ENCODE measurements around the gene G0S2.

G0S2 gene

DNA sequence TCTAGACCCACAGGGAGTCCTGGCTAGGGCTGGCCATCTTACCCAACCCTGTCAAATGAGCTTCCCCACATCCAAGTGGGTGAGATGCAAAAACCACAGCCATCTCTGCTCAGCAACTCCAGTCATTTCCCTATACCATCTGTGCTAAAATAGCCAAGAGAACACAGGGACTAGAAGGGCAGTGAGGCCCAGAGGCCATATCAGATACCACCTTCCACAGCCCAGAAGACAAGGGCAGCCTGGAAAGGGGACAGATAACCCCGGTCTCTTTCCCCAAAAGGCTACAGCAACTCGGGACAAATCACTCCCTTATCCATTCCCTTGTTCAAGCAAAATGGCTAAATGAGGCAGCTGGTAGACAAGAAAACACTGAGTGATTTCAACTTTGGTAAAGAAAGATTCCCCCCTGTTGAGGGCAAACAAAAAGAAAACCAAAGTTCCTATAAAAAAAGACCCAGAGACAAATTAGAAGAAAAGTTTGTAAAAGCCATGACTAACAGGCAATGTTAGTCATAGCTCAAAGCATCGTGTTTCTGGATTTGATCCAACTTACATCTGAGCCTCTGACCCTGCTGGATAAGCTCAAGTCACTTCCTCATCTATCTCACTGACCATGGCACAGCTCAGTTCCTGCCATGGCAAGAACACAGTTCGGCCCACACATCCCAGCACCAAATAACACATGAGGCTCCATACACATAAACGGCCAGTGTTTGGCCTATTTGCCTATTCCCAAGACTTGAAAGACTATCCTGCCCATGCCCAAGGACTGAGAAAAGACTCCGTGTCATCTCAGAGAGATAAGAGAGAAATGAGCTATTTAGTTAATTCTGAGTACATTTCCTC is 26.1 kb upstream of the G0S2 start:
- DNase-seq (ENCODE audit: low spot score), result peak; percentile 97

GRCh38 chr1:209650454-209650853 is 24.8 kb upstream of the G0S2 start:
- no peak for DNase-seq (ENCODE audit: low spot score)

GRCh38 chr1:209651138-209651587 is 24.0 kb upstream of the G0S2 start:
- DNase-seq (ENCODE audit: low spot score), result peak; percentile 59

DNA sequence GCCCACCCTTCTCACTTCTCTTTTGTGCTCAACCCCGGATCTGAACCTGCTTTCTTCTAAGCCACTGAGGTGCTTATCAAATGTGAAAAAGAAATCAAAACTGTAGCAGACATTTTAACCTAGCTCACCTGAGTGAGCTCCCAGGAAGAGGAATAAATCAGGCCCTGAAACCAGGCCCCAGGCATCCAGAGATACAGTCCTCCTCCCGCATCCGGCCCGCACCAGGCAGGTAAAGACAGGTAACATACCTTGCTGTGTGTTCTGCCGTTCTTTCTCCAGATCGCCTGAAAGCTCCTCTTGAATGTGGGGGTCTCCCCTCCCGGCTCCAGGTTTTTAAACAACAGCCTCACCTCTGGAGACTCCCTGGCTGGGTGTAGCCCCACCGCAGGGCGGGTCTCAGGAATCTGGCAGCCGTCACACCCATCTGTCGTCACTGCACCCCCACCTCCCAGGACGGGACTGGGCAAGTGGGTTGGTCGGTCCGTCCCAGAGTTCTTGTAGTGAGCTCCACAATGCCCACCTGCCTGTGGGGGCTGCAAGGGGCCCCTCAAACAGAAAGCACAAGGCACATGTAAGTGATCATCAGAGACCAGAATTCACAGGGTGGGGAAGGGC is 23.0 kb upstream of the G0S2 start, which contains the start of gene LAMB3:
LAMB3 (minus strand) TSS at position 305 of the 615 bp plus-strand sequence. CDS start 1,481 bp downstream, outside the sequence.
- DNase-seq (ENCODE audit: low spot score), result no peak

GRCh38 chr1:209652873-209653401 is 22.3 kb upstream of the G0S2 start:
- DNase-seq (ENCODE audit: low spot score), result no peak

GRCh38 chr1:209653915-209654351 is 21.3 kb upstream of the G0S2 start:
- DNase-seq (ENCODE audit: low spot score), result no peak

DNA sequence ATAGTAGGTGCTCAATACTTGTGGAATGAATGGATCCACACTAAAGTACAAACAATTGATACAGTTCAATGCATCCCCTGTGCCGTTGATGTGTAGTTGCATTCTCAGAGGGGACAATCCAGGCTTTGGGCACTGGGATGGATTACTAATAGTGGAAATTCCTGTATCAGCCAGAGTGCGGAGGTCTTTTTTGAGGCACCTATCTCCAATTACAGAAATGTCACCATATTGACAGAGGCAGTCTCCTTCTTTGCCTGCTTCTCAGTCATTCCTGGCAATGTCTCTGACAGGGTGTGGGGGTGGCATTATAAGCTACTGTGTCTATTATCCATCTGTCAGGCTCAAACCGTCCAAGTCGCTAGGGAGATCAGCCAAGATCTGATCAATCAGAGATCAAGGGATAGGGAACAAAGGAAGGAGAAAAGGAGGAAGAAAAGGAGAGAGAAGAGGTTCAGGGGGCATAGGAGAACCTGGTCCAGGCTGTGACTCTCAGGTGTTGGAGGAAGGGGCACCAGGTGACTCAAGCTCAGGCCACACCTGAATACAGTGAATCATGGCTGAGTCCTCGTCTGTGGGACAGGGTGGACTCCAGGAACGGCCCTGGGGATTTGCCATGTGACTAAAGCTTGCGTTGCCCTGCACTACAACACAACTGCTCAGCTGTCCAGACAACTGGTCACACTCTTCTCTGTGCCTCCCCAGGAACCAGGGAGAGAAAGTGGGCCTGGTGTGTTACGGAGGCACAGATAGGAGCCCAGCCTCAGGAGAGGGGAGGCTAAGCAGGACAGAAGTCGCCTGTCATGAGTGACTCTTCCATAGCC is 19.6 kb upstream of the G0S2 start:
- no peak for DNase-seq (ENCODE audit: low spot score)

DNA sequence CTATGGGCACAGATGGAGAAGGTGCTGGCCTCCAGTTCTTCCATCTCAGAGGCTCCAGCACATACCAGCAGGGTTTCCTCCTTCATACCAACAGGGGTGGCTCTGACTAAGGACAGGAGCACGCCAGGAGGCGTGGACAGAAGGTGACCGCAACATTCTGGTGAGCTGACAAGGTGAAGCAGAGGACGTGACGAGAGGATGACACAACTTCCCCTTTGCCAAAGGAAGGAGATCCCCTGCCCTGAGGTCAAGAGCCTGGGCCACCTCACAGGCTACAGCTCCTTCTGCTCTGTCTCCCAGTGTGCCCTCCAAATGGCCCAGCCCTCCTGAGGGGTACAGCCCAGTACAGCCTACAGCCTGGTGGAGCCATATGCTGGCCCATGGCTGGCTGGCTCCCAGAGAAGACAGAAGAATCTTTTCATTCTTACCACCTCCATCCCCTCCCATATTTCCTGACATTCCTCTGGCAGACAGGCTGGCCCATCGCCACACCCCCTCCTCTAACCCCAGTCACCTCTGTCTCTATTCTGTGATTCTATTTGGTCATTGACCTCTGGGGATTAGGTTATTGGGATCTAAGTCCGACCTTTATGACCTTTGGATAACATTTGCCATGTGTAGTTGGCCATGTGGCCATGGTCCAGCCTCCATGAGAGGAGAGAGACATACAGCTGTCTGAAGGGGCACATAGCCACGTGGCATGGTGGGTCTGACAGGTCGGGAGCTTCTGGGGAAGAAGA is 17.9 kb upstream of the G0S2 start:
- DNase-seq (ENCODE audit: low spot score), result peak; percentile 75

GRCh38 chr1:209657918-209658317 is 17.3 kb upstream of the G0S2 start:
- DNase-seq (ENCODE audit: low spot score), result no peak

GRCh38 chr1:209659909-209660308 is 15.3 kb upstream of the G0S2 start:
- peak; percentile 44 for DNase-seq (ENCODE audit: low spot score)

GRCh38 chr1:209661071-209661470 is 14.1 kb upstream of the G0S2 start:
- no peak for DNase-seq (ENCODE audit: low spot score)

GRCh38 chr1:209662879-209663327 is 12.3 kb upstream of the G0S2 start:
- DNase-seq (ENCODE audit: low spot score), result no peak

- no peak for DNase-seq (ENCODE audit: low spot score)
These were observed 8.1 kb upstream of the G0S2 start for GRCh38 chr1:209667103-209667502.

- DNase-seq (ENCODE audit: low spot score), result no peak
These were observed 7.5 kb upstream of the G0S2 start for GRCh38 chr1:209667708-209668107.

DNA sequence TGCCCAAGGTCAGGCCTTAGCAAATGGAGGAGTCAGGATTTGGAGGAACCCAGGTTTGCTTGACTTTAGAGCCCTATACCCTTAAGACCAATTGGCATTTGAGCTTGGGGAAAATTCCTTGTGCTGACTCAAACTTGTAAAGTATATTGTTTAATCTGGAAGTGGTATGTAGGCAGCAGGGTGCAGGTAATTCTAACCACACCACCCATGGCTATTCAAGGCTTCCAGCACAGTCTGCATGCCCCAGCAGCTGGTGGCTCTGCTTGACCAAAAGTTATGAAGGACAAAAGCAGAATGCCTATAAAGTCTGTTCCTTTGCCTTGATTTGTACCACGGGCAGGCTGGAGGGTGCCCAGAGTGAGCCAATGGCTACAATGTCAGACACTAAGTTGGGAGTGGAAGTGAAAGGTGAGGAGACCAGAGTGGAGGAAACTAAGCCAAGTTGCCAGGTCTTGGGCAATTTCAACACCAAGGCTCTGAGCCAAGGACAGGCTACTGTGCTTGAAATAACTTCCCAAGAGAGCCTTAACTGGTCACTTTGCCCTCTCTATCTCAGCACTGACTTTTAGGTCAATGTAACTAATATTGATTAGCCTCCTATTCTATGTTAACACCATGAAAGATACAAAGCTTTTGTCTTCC is 4.7 kb upstream of the G0S2 start:
- DNase-seq (ENCODE audit: low spot score), result no peak

GRCh38 chr1:209672705-209673630 is 2.2 kb upstream of the G0S2 start:
- DNase-seq (ENCODE audit: low spot score), result no peak

DNA sequence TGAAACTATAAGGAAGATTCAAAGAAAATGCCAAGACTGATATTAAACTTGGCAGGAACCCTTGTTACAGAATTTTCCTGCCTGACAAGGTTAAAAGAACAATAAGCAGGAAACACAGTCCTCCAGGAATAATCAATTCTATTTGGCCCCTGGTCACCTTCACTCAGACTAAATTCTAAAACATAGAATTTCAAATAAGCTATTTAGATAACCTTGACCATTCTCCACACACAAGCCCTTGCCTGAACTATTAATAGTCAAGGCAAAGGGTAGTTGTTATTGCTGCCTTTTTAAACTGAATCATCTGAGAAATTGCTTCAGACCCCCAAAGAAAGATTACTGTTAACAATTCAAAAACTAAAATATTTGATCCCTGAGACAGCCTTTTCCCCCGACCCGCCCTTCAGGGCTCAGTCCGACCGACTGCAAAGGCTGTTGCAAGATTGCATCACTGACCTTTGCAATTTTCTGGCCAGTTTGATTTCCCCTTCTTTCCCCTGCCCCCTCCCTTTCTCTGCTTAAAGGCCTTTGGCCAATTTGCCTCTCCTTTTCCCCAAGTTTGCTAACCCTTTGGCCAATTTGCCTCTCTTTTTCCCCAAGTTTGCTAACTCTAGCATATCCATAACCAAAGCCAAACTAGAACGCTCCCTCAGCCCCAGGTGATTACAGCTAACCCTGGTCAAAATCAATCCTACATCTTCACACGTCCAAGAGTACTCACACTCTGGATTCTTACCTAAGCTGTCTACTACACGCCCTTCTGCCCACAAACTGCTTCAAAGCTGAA is 1.4 kb upstream of the G0S2 start:
- no peak for DNase-seq (ENCODE audit: low spot score)

DNA sequence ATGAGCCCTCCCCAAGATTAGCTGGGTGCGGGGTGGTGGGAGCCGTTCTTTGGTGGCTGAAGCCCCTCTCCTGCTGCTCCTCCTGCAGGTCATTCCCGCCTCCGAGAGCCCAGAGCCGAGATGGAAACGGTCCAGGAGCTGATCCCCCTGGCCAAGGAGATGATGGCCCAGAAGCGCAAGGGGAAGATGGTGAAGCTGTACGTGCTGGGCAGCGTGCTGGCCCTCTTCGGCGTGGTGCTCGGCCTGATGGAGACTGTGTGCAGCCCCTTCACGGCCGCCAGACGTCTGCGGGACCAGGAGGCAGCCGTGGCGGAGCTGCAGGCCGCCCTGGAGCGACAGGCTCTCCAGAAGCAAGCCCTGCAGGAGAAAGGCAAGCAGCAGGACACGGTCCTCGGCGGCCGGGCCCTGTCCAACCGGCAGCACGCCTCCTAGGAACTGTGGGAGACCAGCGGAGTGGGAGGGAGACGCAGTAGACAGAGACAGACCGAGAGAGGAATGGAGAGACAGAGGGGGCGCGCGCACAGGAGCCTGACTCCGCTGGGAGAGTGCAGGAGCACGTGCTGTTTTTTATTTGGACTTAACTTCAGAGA is 448 bp downstream of the G0S2 start:
- no peak for DNase-seq (ENCODE audit: low spot score)
